ENCODE results near the gene BTN1A1. TPM values are rescaled to one million over a fixed set of nuclear protein-coding genes. Genes with fewer than 3 reads are reported as not detected.

The BTN1A1 gene
- total and polyA plus RNA-seq, 9 of the 15 experiments (the other 6 are each of a cell fraction or from before 2014, with no cell fraction given): 0.01 to 0.15 (median 0.06) TPM; not detected in 4

DNA sequence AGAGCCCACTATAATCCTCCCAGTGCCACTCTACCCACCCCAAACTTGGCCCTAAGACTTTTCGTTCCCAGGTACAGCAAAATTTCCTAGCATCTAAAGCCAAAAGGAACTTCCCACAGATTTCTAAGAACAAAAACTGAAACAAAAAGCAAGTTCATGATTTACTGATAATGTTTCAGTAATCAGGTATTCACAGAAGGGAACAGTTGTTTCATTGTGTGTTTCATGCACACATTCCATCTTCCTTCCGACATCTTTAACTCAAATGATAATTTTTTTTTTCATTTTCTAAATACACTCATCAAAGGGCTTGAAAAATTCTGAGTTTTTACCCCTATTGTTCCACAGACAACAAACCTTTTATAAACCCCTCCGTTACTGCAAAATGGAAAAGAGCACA, 6.0 kb upstream of the BTN1A1 start (continued):
- TF ChIP-seq, protein P1, sequence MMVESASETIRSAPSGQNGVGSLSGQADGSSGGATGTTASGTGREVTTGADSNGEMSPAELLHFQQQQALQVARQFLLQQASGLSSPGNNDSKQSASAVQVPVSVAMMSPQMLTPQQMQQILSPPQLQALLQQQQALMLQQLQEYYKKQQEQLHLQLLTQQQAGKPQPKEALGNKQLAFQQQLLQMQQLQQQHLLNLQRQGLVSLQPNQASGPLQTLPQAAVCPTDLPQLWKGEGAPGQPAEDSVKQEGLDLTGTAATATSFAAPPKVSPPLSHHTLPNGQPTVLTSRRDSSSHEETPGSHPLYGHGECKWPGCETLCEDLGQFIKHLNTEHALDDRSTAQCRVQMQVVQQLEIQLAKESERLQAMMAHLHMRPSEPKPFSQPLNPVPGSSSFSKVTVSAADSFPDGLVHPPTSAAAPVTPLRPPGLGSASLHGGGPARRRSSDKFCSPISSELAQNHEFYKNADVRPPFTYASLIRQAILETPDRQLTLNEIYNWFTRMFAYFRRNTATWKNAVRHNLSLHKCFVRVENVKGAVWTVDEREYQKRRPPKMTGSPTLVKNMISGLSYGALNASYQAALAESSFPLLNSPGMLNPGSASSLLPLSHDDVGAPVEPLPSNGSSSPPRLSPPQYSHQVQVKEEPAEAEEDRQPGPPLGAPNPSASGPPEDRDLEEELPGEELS (CRISPR knock-in tag; IDR thresholded peaks at IDR 0.05; ENCODE audit: borderline replicate concordance): no peak
- no peak for TF ChIP-seq RBFOX2 (IDR thresholded peaks at IDR 0.05; ENCODE audit: low read depth, low read length)

DNA sequence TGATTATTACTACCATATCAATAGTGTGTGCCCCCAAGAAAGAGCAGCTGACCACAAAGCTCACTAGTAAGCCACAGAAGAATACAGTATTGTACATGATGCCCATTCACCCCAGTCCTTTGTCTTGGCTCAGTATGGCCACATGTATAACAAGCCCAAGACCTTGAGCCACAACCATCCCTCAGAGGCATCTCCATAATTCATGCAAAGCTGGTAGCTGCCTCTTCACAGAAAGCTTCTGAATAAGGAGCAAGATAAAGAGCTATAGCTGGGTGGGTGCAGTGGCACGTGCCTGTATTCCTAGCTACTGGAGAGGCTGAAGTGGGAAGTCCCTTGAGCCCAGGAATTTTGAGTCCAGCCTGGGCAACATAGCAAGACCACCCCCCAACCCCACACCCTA, 4.8 kb upstream of the BTN1A1 start:
- TF ChIP-seq HMG20A (CRISPR knock-in tag; conservative IDR thresholded peaks at IDR 0.05): no peak
- no peak for TF ChIP-seq NR2F6 (CRISPR knock-in tag; IDR thresholded peaks at IDR 0.05)
- no peak for TF ChIP-seq KLF6 (CRISPR knock-in tag; IDR thresholded peaks at IDR 0.05; ENCODE audit: borderline replicate concordance)
- no peak overlapping the region for H3K27ac ChIP-seq (ENCODE audit: extremely low read depth, low read depth, low read length)
- ChIA-PET POLR2A (interaction anchor here (0.6 to 1.1 kb wide), 7 partner anchors 9 to 278 kb away, joined by 3 to 4 read pairs (median 3); a partner anchor contains a TSS), CTCF (ENCODE audit: low intra/inter-chr PET ratio) (interaction anchor here (0.6 kb wide), 1 partner anchor 1273 kb away, joined by 4 read pairs; no protein-coding TSS in a partner anchor)
- DNase-seq (ENCODE audit: extremely low read depth in 1 of 4, low spot score in 3 of 4): no peak
- H3K79me2 ChIP-seq (ENCODE audit: control insufficient read depth, insufficient read depth, low read length): no peaks in the 10 kb centered on the region
- no peak for FAIRE-seq
- H2AFZ ChIP-seq (ENCODE audit: low read depth, low read length): no peak overlapping the region
- WGBS (ENCODE audit: insufficient coverage, low coverage, missing lambda C conversion rate): 0% methylated on average over 1 of the region's 1 CpG
- no peaks in the 10 kb centered on the region for H3K27me3 ChIP-seq (ENCODE audit: control insufficient read depth in 2 of 2, insufficient read depth in 2 of 2, low read length in 2 of 2)
- peaks cover 8 to 31% of the 10 kb centered on the region in 2 experiments for H3K4me1 ChIP-seq (replicated peaks in 1 of 2; ENCODE audit: control insufficient read depth in 2 of 2, insufficient read depth in 2 of 2, low read length in 2 of 2)
- in situ Hi-C loops (cut with MboI) (no loop called here), intact Hi-C loops (cut with micrococcal nuclease) (no loop called here)
- no peaks in the 10 kb centered on the region for H3K9me3 ChIP-seq (replicated peaks; ENCODE audit: control insufficient read depth, insufficient read depth, low read depth, low read length)
- no peak overlapping the region for H3K4me2 ChIP-seq (ENCODE audit: insufficient read depth, low read length)
- H3K9me1 ChIP-seq (ENCODE audit: control insufficient read depth, insufficient read depth, low read length): no peaks in the 10 kb centered on the region
- no peaks in the 10 kb centered on the region for H4K20me1 ChIP-seq (replicated peaks; ENCODE audit: control insufficient read depth, insufficient read depth, low read length)
- no peaks in the 10 kb centered on the region for H3K36me3 ChIP-seq (ENCODE audit: control insufficient read depth, insufficient read depth, low read length)
- no TSS peak for BruUV-seq (replicated peaks)
- no peak for ATAC-seq
- H3K9ac ChIP-seq (ENCODE audit: insufficient read depth in 1 of 2, low read depth in 2 of 2, low read length in 2 of 2): no peak overlapping the region
- no peak overlapping the region for H3K4me3 ChIP-seq
